ENCODE measurements around the gene PIF1.

PIF1 gene, protein sequence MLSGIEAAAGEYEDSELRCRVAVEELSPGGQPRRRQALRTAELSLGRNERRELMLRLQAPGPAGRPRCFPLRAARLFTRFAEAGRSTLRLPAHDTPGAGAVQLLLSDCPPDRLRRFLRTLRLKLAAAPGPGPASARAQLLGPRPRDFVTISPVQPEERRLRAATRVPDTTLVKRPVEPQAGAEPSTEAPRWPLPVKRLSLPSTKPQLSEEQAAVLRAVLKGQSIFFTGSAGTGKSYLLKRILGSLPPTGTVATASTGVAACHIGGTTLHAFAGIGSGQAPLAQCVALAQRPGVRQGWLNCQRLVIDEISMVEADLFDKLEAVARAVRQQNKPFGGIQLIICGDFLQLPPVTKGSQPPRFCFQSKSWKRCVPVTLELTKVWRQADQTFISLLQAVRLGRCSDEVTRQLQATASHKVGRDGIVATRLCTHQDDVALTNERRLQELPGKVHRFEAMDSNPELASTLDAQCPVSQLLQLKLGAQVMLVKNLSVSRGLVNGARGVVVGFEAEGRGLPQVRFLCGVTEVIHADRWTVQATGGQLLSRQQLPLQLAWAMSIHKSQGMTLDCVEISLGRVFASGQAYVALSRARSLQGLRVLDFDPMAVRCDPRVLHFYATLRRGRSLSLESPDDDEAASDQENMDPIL

DNA sequence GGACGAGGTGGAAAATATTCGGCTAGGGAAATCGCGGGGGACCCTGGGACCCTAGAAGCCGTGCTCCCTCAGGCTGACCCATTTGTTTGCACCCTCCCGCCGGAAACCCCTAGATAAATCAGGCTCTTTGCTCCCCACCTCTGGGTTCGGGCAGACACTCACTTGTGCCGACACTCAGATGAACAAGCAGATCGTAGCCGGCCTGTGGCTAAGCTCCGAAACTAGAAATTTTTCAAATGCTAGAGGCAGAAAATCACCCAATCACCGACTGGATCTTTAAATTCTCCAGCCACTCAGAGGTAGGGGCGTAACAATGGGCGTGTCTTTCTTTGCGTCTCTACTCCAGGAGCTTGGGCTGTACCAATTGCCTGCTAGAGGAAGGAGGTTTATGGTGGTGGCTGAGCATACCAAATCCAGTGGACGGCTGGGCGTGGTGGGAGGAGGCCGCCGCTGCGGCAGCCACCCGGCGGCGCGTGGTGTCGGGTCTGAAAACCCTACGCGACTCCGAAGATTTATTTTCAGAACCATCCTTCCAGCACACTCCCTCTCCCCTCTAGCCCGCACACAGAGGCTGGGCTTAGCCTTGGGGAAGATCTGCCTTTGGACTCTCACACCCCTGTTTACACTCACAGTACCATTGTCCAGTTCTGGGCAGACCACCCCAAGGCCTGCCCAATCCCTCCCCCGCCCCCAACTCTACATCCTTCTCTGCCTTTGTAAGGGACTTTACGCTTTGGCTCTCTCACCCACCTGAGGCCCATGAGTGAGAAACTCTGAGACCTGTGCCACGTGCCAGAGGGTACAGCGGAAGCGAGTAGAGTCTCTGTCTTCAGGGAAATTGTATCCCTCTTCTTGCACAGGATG is at the start of gene PIF1:
Gene PIF1 (minus strand): TSS at position 217 of the 864 bp plus-strand sequence. CDS start 1,312 bp downstream, outside the sequence.
- peak within 1 kb of the TSS; percentile 77 for H3K27ac ChIP-seq
- ChIA-PET CTCF (interaction anchor here (0.7 kb wide), 1 partner anchor 10 kb away, joined by 3 read pairs; no protein-coding TSS in a partner anchor), POLR2A (ENCODE audit: low non-redundant PET) (interaction anchor here (0.6 kb wide), 2 partner anchors 10 to 473 kb away, joined by 3 to 5 read pairs; no protein-coding TSS in a partner anchor)
- no peak for TF ChIP-seq CTCF (conservative IDR thresholded peaks at IDR 0.05; ENCODE audit: low read depth)
- DNase-seq (ENCODE audit: low spot score) = peak; percentile 98

GRCh38 chr15:64870353-64870752 is 44.9 kb upstream of the PIF1 start:
- no peak for TF ChIP-seq CTCF (conservative IDR thresholded peaks at IDR 0.05; ENCODE audit: low read depth)
- POLR2A ChIA-PET (ENCODE audit: low non-redundant PET) = no interaction called here
- CTCF ChIA-PET = no interaction called here
- no peak for DNase-seq (ENCODE audit: low spot score)
- no peak overlapping the region for H3K27ac ChIP-seq

GRCh38 chr15:64869501-64869900 is 44.1 kb upstream of the PIF1 start:
- no peak for DNase-seq (ENCODE audit: low spot score)
- no peak for TF ChIP-seq CTCF (conservative IDR thresholded peaks at IDR 0.05; ENCODE audit: low read depth)
- H3K27ac ChIP-seq = no peak overlapping the region
- POLR2A ChIA-PET (ENCODE audit: low non-redundant PET) = no interaction called here
- CTCF ChIA-PET = no interaction called here

GRCh38 chr15:64865998-64866520 is 40.6 kb upstream of the PIF1 start:
- ChIA-PET POLR2A (ENCODE audit: low non-redundant PET) (interaction anchor here (0.7 kb wide), 1 partner anchor 32 kb away, joined by 3 read pairs; no protein-coding TSS in a partner anchor), CTCF (no interaction called here)
- no peak for TF ChIP-seq CTCF (conservative IDR thresholded peaks at IDR 0.05; ENCODE audit: low read depth)
- H3K27ac ChIP-seq = peak overlapping the region; percentile 29
- DNase-seq (ENCODE audit: low spot score) = no peak

- ChIA-PET CTCF (interaction anchor here (0.6 kb wide), 2 partner anchors 20 to 740 kb away, joined by 3 to 5 read pairs; no protein-coding TSS in a partner anchor), POLR2A (ENCODE audit: low non-redundant PET) (interaction anchor here (0.7 kb wide), 1 partner anchor 32 kb away, joined by 3 read pairs; no protein-coding TSS in a partner anchor)
- no peak for DNase-seq (ENCODE audit: low spot score)
- H3K27ac ChIP-seq = peak overlapping the region; percentile 29
- TF ChIP-seq CTCF (conservative IDR thresholded peaks at IDR 0.05; ENCODE audit: low read depth) = no peak
Observed at GRCh38 chr15:64865126-64865997, 39.9 kb upstream of the PIF1 start.
